Uterus (tissue), 2 donors: ENCODE data around the gene OTOP2.

Source experiments
- CTCF ChIP-seq, 4 experiments: fragments of 200-600 bp in 2 of 4; fragments of 450-650 bp in 2 of 4; sonication (generic) in 2 of 4; IDR thresholded peaks; one replicate each; pipeline ENCODE4 v1.5.1; 2016 to 2019; ENCODE audit warnings: antibody characterized with exemption in 4 of 4, mild to moderate bottlenecking in 2 of 4, moderate library complexity in 1 of 4
- POLR2A ChIP-seq, 2 donors: fragments of 450-650 bp; IDR thresholded peaks; one replicate each; pipeline ENCODE4 v1.6.1; 2016; ENCODE audit warnings: antibody characterized with exemption in 2 of 2, mild to moderate bottlenecking in 1 of 2, moderate library complexity in 1 of 2

DNA sequence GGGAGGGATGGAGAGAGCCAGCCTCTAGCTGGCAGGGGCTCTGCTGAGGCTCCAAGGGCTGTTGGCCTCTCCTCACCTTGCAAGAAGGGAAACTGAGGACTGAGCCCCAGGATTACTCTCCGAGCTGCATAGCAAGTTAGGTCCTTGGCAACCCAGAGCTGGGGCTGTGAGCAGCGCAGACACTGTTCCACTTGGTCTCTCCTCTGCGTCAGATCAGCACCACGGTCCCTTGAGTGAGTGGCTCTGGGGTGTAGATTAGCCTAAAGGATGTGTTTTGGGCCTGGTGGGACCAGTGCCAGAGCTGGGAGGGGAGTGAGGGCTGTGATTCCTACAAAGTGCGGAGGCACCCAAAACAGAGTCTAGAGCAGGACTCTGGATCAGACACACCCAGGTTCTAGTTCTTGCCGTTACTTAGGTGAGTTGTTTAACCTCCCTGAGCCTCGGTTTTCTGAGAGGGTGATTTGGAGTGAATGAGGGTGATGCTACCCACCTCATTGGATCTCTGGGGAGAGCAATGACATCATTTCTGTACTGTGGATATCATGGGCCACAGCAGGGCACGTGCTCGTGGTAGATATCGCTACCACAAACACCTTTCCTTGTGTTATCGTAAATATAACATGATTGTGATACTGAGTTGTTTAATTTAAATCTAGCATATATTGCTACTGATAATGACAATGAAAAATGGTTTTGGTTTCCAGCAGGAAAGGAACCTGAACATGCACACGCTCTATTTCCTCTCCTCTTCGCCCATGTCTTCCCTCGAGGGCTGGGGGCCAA, 22.5 kb upstream of the OTOP2 start:
- TF ChIP-seq CTCF (IDR thresholded peaks at IDR 0.05) (no peak), POLR2A (IDR thresholded peaks at IDR 0.05) (no peak)
